Naive thymus-derived CD8-positive, alpha-beta T cell (primary cell): Measurements from ENCODE around the gene AMN. TPM values are rescaled to one million over a fixed set of nuclear protein-coding genes. Genes with fewer than 3 reads are reported as not detected.
A peak's percentile ranks its signal among the peaks of the same experiment; 100 is the strongest.
"Not testable (repeated sequence)": the region's sequence is repeated elsewhere in the genome, so short reads cannot be mapped to it uniquely, and the experiment has no call there.

Experiments used
- ATAC-seq, 2 donors: fragments of 150-1000 bp; cut with Tn5 transposase in 1 of 2; sonication (Bioruptor Pico), chemical (Tn5 transposase) in 1 of 2; 1 replicate in 1 of 2; 2 replicates in 1 of 2; pipeline ENCODE4 v1.10.0; 2021; ENCODE audit warnings: mild to moderate bottlenecking in 2 of 2, moderate library complexity in 2 of 2
- POLR2A ChIA-PET: fragments of 350-600 bp; sonication (Branson Sonifier 250); formaldehyde crosslinking; loops from one replicate; lab custom pipeline; 2021; ENCODE audit warnings: antibody characterized with exemption; lab: Charles Lee
- DNase-seq, 10 donors: peaks; one replicate each; pipeline versions ENCODE4 v3.0.0 to v3.0.0-alpha.2; 2020 to 2022
- H3K27ac Mint-ChIP-seq, 10 donors: one replicate each; pipeline ENCODE4 v1.8.0; 2020 to 2022; ENCODE audit warnings: mild to moderate bottlenecking in 10 of 10, mixed read lengths in 10 of 10, moderate library complexity in 4 of 10, inconsistent platforms in 1 of 10
- H3K27me3 Mint-ChIP-seq, 5 donors: one replicate each; pipeline ENCODE4 v1.8.0; 2021 to 2022; ENCODE audit warnings: mixed read lengths in 5 of 5
- H3K36me3 Mint-ChIP-seq, 3 donors: one replicate each; pipeline ENCODE4 v1.8.0; 2020 to 2022; ENCODE audit warnings: mixed read lengths in 3 of 3, mild to moderate bottlenecking in 2 of 3, inconsistent platforms in 1 of 3
- H3K4me1 Mint-ChIP-seq, 4 donors: one replicate each; pipeline ENCODE4 v1.8.0; 2021 to 2022; ENCODE audit warnings: mixed read lengths in 4 of 4
- H3K4me3 Mint-ChIP-seq, 10 donors: one replicate each; pipeline ENCODE4 v1.8.0; 2020 to 2022; ENCODE audit warnings: mild to moderate bottlenecking in 10 of 10, mixed read lengths in 10 of 10, moderate library complexity in 6 of 10, inconsistent platforms in 1 of 10
- H3K9me3 Mint-ChIP-seq, 9 donors: one replicate each; pipeline ENCODE4 v1.8.0; 2020 to 2022; ENCODE audit warnings: mixed read lengths in 9 of 9, mild to moderate bottlenecking in 3 of 9, inconsistent platforms in 1 of 9, moderate library complexity in 1 of 9
- polyA plus RNA-seq, 3 donors: library from polyadenylated mRNA; unstranded; fragments of 300-500 nt; fragmentation: Illumina TruSeq; gene quantifications; one replicate each; pipeline ENCODE4 v1.2.3, GENCODE V29; 2021
- total RNA-seq, 8 experiments: library from RNA in 2 of 8; stranded (reverse) in 2 of 8; gene quantifications; one replicate each; pipeline ENCODE4 v1.2.3 and lab custom pipeline; 2021 to 2026

AMN gene
- total and polyA plus RNA-seq, 5 experiments from 2014 or later = 2.3 to 20.8 (median 5.6) TPM

GRCh38 chr14:102917469-102918211 lies 4.8 kb upstream of the AMN start:
- ATAC-seq = peak; percentile 62 to 68
- POLR2A ChIA-PET = no interaction called here
- peak; percentile 28 to 79 (median 58) for DNase-seq
- Mint-ChIP-seq H3K27ac (peak overlapping the region in 6 of 10 donors; percentile 21 to 76 (median 48)), H3K4me1 (peaks cover 0 to 9% (median 0%) of the 10 kb centered on the region in 4 donors), H3K4me3 (no peak overlapping the region), H3K9me3 (no peaks in the 10 kb centered on the region), H3K36me3 (no peaks in the 10 kb centered on the region), H3K27me3 (no peaks in the 10 kb centered on the region)

- POLR2A ChIA-PET = no interaction called here
- no peak for ATAC-seq
- H3K4me1 Mint-ChIP-seq = peaks cover 2 to 12% (median 4%) of the 10 kb centered on the region in 4 donors
Observed at GRCh38 chr14:102918438-102918837, 4.0 kb upstream of the AMN start.

GRCh38 chr14:102920273-102920997 lies 2.0 kb upstream of the AMN start:
- H3K36me3 Mint-ChIP-seq = no peaks in the 10 kb centered on the region

More at GRCh38 chr14:102918438-102918837, 4.0 kb upstream of the AMN start:
- Mint-ChIP-seq H3K27ac (no peak overlapping the region), H3K27me3 (peaks cover 0 to 1% (median 0%) of the 10 kb centered on the region in 5 donors), H3K36me3 (no peaks in the 10 kb centered on the region), H3K9me3 (no peaks in the 10 kb centered on the region), H3K4me3 (no peak overlapping the region)
- DNase-seq = no peak

GRCh38 chr14:102920998-102921304 lies 1.5 kb upstream of the AMN start:
- Mint-ChIP-seq H3K27me3 (peaks cover 2 to 13% (median 5%) of the 10 kb centered on the region in 5 donors), H3K4me1 (peaks cover 4 to 22% (median 11%) of the 10 kb centered on the region in 4 donors), H3K4me3 (no peak overlapping the region), H3K27ac (no peak overlapping the region), H3K36me3 (no peaks in the 10 kb centered on the region), H3K9me3 (no peaks in the 10 kb centered on the region)
- no peak for DNase-seq
- no peak for ATAC-seq
- POLR2A ChIA-PET = no interaction called here

More at GRCh38 chr14:102920273-102920997, 2.0 kb upstream of the AMN start:
- peaks cover 4 to 21% (median 9%) of the 10 kb centered on the region in 4 donors for H3K4me1 Mint-ChIP-seq
- ATAC-seq (no peak), DNase-seq (no peak)
- H3K9me3 Mint-ChIP-seq = no peaks in the 10 kb centered on the region
- H3K27me3 Mint-ChIP-seq = peaks cover 0 to 9% (median under 1%) of the 10 kb centered on the region in 5 donors
- no peak overlapping the region for H3K4me3 Mint-ChIP-seq
- no peak overlapping the region for H3K27ac Mint-ChIP-seq
- POLR2A ChIA-PET = no interaction called here

GRCh38 chr14:102923201-102923924 lies 900 bp downstream of the AMN start:
- ATAC-seq (no peak), DNase-seq (no peak)
- Mint-ChIP-seq H3K27ac (peak overlapping the region in 1 of 10 donors; percentile 29), H3K4me3 (peak overlapping the region in 9 of 10 donors; percentile 52 to 75 (median 65)), H3K9me3 (no peaks in the 10 kb centered on the region), H3K36me3 (no peaks in the 10 kb centered on the region), H3K4me1 (peaks cover 4 to 20% (median 12%) of the 10 kb centered on the region in 4 donors), H3K27me3 (peaks cover 4 to 18% (median 10%) of the 10 kb centered on the region in 5 donors)
- POLR2A ChIA-PET = interaction anchor here (1.0 kb wide), 1 partner anchor 26 kb away, joined by 3 read pairs; no protein-coding TSS in a partner anchor

GRCh38 chr14:102923925-102924486 lies 1.5 kb downstream of the AMN start:
- POLR2A ChIA-PET = interaction anchor here (1.0 kb wide), 1 partner anchor 26 kb away, joined by 3 read pairs; no protein-coding TSS in a partner anchor
- no peak for ATAC-seq
- no peaks in the 10 kb centered on the region for H3K9me3 Mint-ChIP-seq
- H3K4me3 Mint-ChIP-seq = peak overlapping the region in 6 of 10 donors; percentile 18 to 60 (median 36)
- no peaks in the 10 kb centered on the region for H3K36me3 Mint-ChIP-seq
- H3K27me3 Mint-ChIP-seq = peaks cover 4 to 18% (median 10%) of the 10 kb centered on the region in 5 donors
- H3K27ac Mint-ChIP-seq = peak overlapping the region in 1 of 10 donors; percentile 29
- peaks cover 4 to 24% (median 14%) of the 10 kb centered on the region in 4 donors for H3K4me1 Mint-ChIP-seq
- DNase-seq = no peak

GRCh38 chr14:102924632-102925588 lies 2.4 kb downstream of the AMN start:
- POLR2A ChIA-PET = no interaction called here
- DNase-seq (no peak), ATAC-seq (no peak)
- no peak overlapping the region for H3K27ac Mint-ChIP-seq
- no peaks in the 10 kb centered on the region for H3K9me3 Mint-ChIP-seq
- H3K27me3 Mint-ChIP-seq = peaks cover 4 to 18% (median 10%) of the 10 kb centered on the region in 5 donors
- no peaks in the 10 kb centered on the region for H3K36me3 Mint-ChIP-seq
- peak overlapping the region in 4 of 10 donors; percentile 18 to 60 (median 38) for H3K4me3 Mint-ChIP-seq
- H3K4me1 Mint-ChIP-seq = peaks cover 4 to 24% (median 14%) of the 10 kb centered on the region in 4 donors

GRCh38 chr14:102925646-102926045 lies 3.2 kb downstream of the AMN start:
- ATAC-seq (no peak), DNase-seq (no peak)
- Mint-ChIP-seq H3K9me3 (no peaks in the 10 kb centered on the region), H3K36me3 (no peaks in the 10 kb centered on the region), H3K4me1 (peaks cover 4 to 24% (median 14%) of the 10 kb centered on the region in 4 donors), H3K27me3 (peaks cover 4 to 18% (median 10%) of the 10 kb centered on the region in 5 donors), H3K27ac (peak overlapping the region in 3 of 10 donors; percentile 28 to 82 (median 63)), H3K4me3 (peak overlapping the region in 1 of 10 donors; percentile 20)
- POLR2A ChIA-PET = no interaction called here

- Mint-ChIP-seq H3K9me3 (no peaks in the 10 kb centered on the region), H3K36me3 (no peaks in the 10 kb centered on the region), H3K27me3 (peaks cover 4 to 18% (median 10%) of the 10 kb centered on the region in 5 donors), H3K27ac (peak overlapping the region in 3 of 10 donors; percentile 28 to 82 (median 63)), H3K4me1 (peaks cover 4 to 24% (median 14%) of the 10 kb centered on the region in 4 donors), H3K4me3 (peak overlapping the region in 3 of 10 donors; percentile 12 to 20 (median 16))
- no peak for DNase-seq
- ATAC-seq = no peak
- POLR2A ChIA-PET = no interaction called here
Observed at GRCh38 chr14:102926104-102926503, 3.6 kb downstream of the AMN start.

GRCh38 chr14:102926840-102927239 lies 4.4 kb downstream of the AMN start:
- peaks cover 4 to 24% (median 14%) of the 10 kb centered on the region in 4 donors for H3K4me1 Mint-ChIP-seq
- not testable (repeated sequence) for H3K27ac Mint-ChIP-seq, H3K36me3 Mint-ChIP-seq, DNase-seq, H3K9me3 Mint-ChIP-seq, ATAC-seq, H3K4me3 Mint-ChIP-seq
- peaks cover 4 to 18% (median 10%) of the 10 kb centered on the region in 5 donors for H3K27me3 Mint-ChIP-seq
- POLR2A ChIA-PET = interaction anchor here (0.6 kb wide), 1 partner anchor 143 kb away, joined by 6 read pairs; no protein-coding TSS in a partner anchor

- peaks cover 4 to 24% (median 14%) of the 10 kb centered on the region in 4 donors for H3K4me1 Mint-ChIP-seq
- peaks cover 0 to 3% (median 0%) of the 10 kb centered on the region in 3 donors for H3K36me3 Mint-ChIP-seq
- peak overlapping the region in 3 of 10 donors; percentile 11 to 40 (median 29) for H3K27ac Mint-ChIP-seq
- POLR2A ChIA-PET = interaction anchor here (0.6 to 1.6 kb wide), 4 partner anchors 22 to 149 kb away, joined by 4 to 14 read pairs (median 6); no protein-coding TSS in a partner anchor
- H3K4me3 Mint-ChIP-seq = peak overlapping the region; percentile 44 to 85 (median 75)
- ATAC-seq (no peak), DNase-seq (no peak)
- peaks cover 4 to 18% (median 10%) of the 10 kb centered on the region in 5 donors for H3K27me3 Mint-ChIP-seq
- no peaks in the 10 kb centered on the region for H3K9me3 Mint-ChIP-seq
Observed at GRCh38 chr14:102927346-102927877, 4.9 kb downstream of the AMN start.
